ENCODE measurements around the gene MYL5. TPM values are rescaled to one million over a fixed set of nuclear protein-coding genes. Genes with fewer than 3 reads are reported as not detected.
A peak's percentile ranks its signal among the peaks of the same experiment; 100 is the strongest.

The MYL5 gene
- total RNA-seq, 1 experiment from 2014 or later, result 18.0 TPM

GRCh38 chr4:681736-682451, 7.6 kb downstream of the MYL5 start:
- Histone ChIP-seq H2BK12ac (ENCODE audit: insufficient read length, low read depth, low read length) (no peak overlapping the region), H2BK120ac (ENCODE audit: low read depth, low read length, poor library complexity, severe bottlenecking) (no peak overlapping the region), H3K14ac (ENCODE audit: insufficient read depth, low read length) (no peak overlapping the region), H2AFZ (ENCODE audit: low read length) (no peak overlapping the region), H2BK5ac (ENCODE audit: insufficient read length, low read length) (no peak overlapping the region), H3K4ac (ENCODE audit: low read depth, low read length) (no peak overlapping the region), H4K8ac (replicated peaks; ENCODE audit: insufficient read length, low read depth, low read length) (no peak overlapping the region), H3K56ac (ENCODE audit: insufficient read length, low read depth, low read length) (no peak overlapping the region), H4K20me1 (ENCODE audit: control insufficient read depth, insufficient read depth, insufficient read length) (no peaks in the 10 kb centered on the region), H3K79me2 (ENCODE audit: insufficient read depth, low read length) (no peaks in the 10 kb centered on the region), H4K91ac (ENCODE audit: insufficient read length, low read depth, low read length) (no peak overlapping the region), H4K5ac (ENCODE audit: insufficient read length, low read depth, low read length) (no peak overlapping the region), H3K4me2 (ENCODE audit: insufficient read depth, insufficient read length, low read length) (no peak overlapping the region), H3K27me3 (ENCODE audit: insufficient read depth, low read length) (no peaks in the 10 kb centered on the region), H3K9ac (ENCODE audit: extremely low read depth, insufficient read length, low read length) (no peak overlapping the region), H3K23ac (ENCODE audit: insufficient read length, low read depth, low read length) (no peak overlapping the region), H3K27ac (ENCODE audit: insufficient read length, low read depth, low read length) (no peak overlapping the region), H3K23me2 (ENCODE audit: insufficient read length, low read depth, low read length, poor library complexity, severe bottlenecking) (peaks cover 5% of the 10 kb centered on the region), H3K79me1 (ENCODE audit: insufficient read depth, low read depth, low read length, poor library complexity, severe bottlenecking) (no peaks in the 10 kb centered on the region), H2BK15ac (ENCODE audit: low read depth, low read length) (no peak overlapping the region), H2BK20ac (ENCODE audit: low read depth, low read length, poor library complexity, severe bottlenecking) (no peak overlapping the region), H3K18ac (ENCODE audit: insufficient read length, low read depth, low read length) (no peak overlapping the region), H2AK5ac (ENCODE audit: insufficient read length, low read length) (no peak overlapping the region), H3T11ph (ENCODE audit: low read length) (no peak overlapping the region), H3K9me3 (ENCODE audit: control insufficient read depth, low read depth, low read length) (no peaks in the 10 kb centered on the region), H3K4me1 (ENCODE audit: insufficient read depth, low read length) (no peaks in the 10 kb centered on the region)
- WGBS (ENCODE audit: extremely low coverage, insufficient read length, low lambda C conversion rate), result no CpG with 5 or more reads among the region's 58 CpGs
- Mint-ChIP-seq H3K9me3 (no peaks in the 10 kb centered on the region; a peak in 1 of 5 replicates), H3K27me3 (ENCODE audit: low read depth) (peaks cover 13% of the 10 kb centered on the region), H3K4me3 (peak overlapping the region in 1 of 2 experiments; percentile 57; a peak in 1 of 5 replicates), H3K4me1 (peaks cover 2 to 20% of the 10 kb centered on the region in 2 experiments), H3K27ac (no peak overlapping the region), H3K36me3 (ENCODE audit: insufficient read depth in 1 of 3, low read depth in 3 of 3) (no peaks in the 10 kb centered on the region; a peak in 3 of 7 replicates)
- TF ChIP-seq CTCF (conservative IDR thresholded peaks at IDR 0.05), result no peak
- peak; percentile 70 for DNase-seq

Measured in H9 (cell line).